B cell (primary cell): ENCODE results near the gene CETN2. TPM values are rescaled to one million over a fixed set of nuclear protein-coding genes. Genes with fewer than 3 reads are reported as not detected.

Experiments used
- ATAC-seq: fragments of 200-7000 bp; cut with Tn5 transposase; one replicate; pipeline ENCODE4 v1.10.0; 2021; ENCODE audit warnings: low read depth, mild to moderate bottlenecking, moderate number of reproducible peaks, moderate library complexity
- CTCF ChIA-PET: fragments of 350-600 bp; sonication (Branson Sonifier 250); formaldehyde crosslinking; loops from one replicate; lab custom pipeline; 2021; ENCODE audit warnings: antibody characterized with exemption, inconsistent platforms; lab: Charles Lee
- POLR2A ChIA-PET: fragments of 350-600 bp; sonication (Branson Sonifier 250); formaldehyde crosslinking; loops from one replicate; lab custom pipeline; 2021; ENCODE audit warnings: antibody characterized with exemption; lab: Charles Lee
- DNase-seq: peaks from one replicate; pipeline ENCODE4 v3.0.0; 2013
- H2AFZ ChIP-seq: 2 replicates; pipeline ENCODE4 v1.6.1; 2012; ENCODE audit warnings: mild to moderate bottlenecking, low read depth, low read length; ENCODE audit not compliant: insufficient read depth, poor library complexity, severe bottlenecking
- H3K27ac ChIP-seq, 2 donors: 1 replicate in 1 of 2; 2 replicates in 1 of 2; pipeline ENCODE4 v1.5.1; 2012 to 2013; ENCODE audit warnings: low read length in 2 of 2, mild to moderate bottlenecking in 2 of 2, moderate library complexity in 1 of 2
- H3K27me3 ChIP-seq, 4 experiments: fragments of 200-600 bp in 1 of 4; sonication (generic) in 1 of 4; replicated peaks in 1 of 4; 1 replicate in 2 of 4; 2 replicates in 2 of 4; pipeline versions ENCODE4 v1.6.1 to v1.7.0; 2013 to 2016; ENCODE audit warnings: low read length in 3 of 4, mild to moderate bottlenecking in 2 of 4, mixed read lengths in 1 of 4, moderate library complexity in 1 of 4; ENCODE audit not compliant: insufficient read depth in 4 of 4, control insufficient read depth in 3 of 4; ENCODE audit errors: control extremely low read depth in 1 of 4
- H3K36me3 ChIP-seq, 2 experiments: replicated peaks in 1 of 2; 1 replicate in 1 of 2; 2 replicates in 1 of 2; pipeline versions ENCODE4 v1.6.1 to v1.7.1; 2013; ENCODE audit warnings: low read length in 1 of 2; ENCODE audit not compliant: insufficient read depth in 2 of 2, control insufficient read depth in 1 of 2; ENCODE audit errors: control extremely low read depth in 1 of 2, extremely low read depth in 1 of 2
- H3K4me1 ChIP-seq, 2 donors: fragments of 200-600 bp in 1 of 2; sonication (generic) in 1 of 2; 1 replicate in 1 of 2; 2 replicates in 1 of 2; pipeline versions ENCODE4 v1.5.1 to v1.6.1; 2013 to 2017; ENCODE audit warnings: low read length in 2 of 2; ENCODE audit not compliant: control insufficient read depth in 2 of 2, insufficient read depth in 2 of 2
- H3K4me2 ChIP-seq: replicated peaks from 2 replicates; pipeline ENCODE3; 2012; ENCODE audit warnings: mild to moderate bottlenecking, low read depth, low read length; ENCODE audit not compliant: poor library complexity, severe bottlenecking
- H3K4me3 ChIP-seq, 5 experiments: fragments of 200-600 bp in 1 of 5; sonication (generic) in 1 of 5; 1 replicate in 3 of 5; 2 replicates in 2 of 5; pipeline versions ENCODE4 v1.5.1 to v1.7.0; 2011 to 2016; ENCODE audit warnings: low read length in 4 of 5, mild to moderate bottlenecking in 4 of 5, low read depth in 2 of 5, control low read depth in 1 of 5, moderate library complexity in 1 of 5; ENCODE audit not compliant: insufficient read depth in 1 of 5; ENCODE audit errors: control extremely low read depth in 1 of 5, extremely low read depth in 1 of 5
- H3K79me2 ChIP-seq: fragments of 200-600 bp; sonication (generic); one replicate; pipeline ENCODE4 v1.6.0; 2016; ENCODE audit warnings: low read length; ENCODE audit not compliant: control insufficient read depth, insufficient read depth
- H3K9ac ChIP-seq: fragments of 200-600 bp; sonication (generic); 2 replicates; pipeline ENCODE4 v1.6.1; 2017; ENCODE audit warnings: mild to moderate bottlenecking, low read length, moderate library complexity
- H3K9me3 ChIP-seq, 3 donors: one replicate each; pipeline versions ENCODE4 v1.6.1 to v1.7.1; 2013; ENCODE audit warnings: low read length in 2 of 3; ENCODE audit not compliant: control insufficient read depth in 2 of 3, insufficient read depth in 1 of 3; ENCODE audit errors: control extremely low read depth in 1 of 3
- H4K20me1 ChIP-seq: 2 replicates; pipeline ENCODE4 v1.6.0; 2012; ENCODE audit warnings: mild to moderate bottlenecking, low read length; ENCODE audit not compliant: insufficient read depth, control insufficient read depth, poor library complexity, severe bottlenecking
- H3K27ac Mint-ChIP-seq: one replicate; pipeline ENCODE4 v1.8.0; 2021; ENCODE audit warnings: mixed read lengths
- H3K27me3 Mint-ChIP-seq: one replicate; pipeline ENCODE4 v1.8.0; 2021; ENCODE audit warnings: mixed read lengths
- H3K4me1 Mint-ChIP-seq: one replicate; pipeline ENCODE4 v1.8.0; 2021; ENCODE audit warnings: mixed read lengths
- H3K4me3 Mint-ChIP-seq: one replicate; pipeline ENCODE4 v1.8.0; 2021; ENCODE audit warnings: mixed read lengths
- H3K9me3 Mint-ChIP-seq: one replicate; pipeline ENCODE4 v1.8.0; 2022; ENCODE audit warnings: mixed read lengths; ENCODE audit not compliant: insufficient read depth
- EZH2 ChIP-seq: IDR thresholded peaks from 2 replicates; pipeline ENCODE4 v1.6.1; 2012; ENCODE audit warnings: borderline replicate concordance, low read depth, mild to moderate bottlenecking, moderate library complexity, low read length; ENCODE audit not compliant: insufficient read depth, poor library complexity, severe bottlenecking
- WGBS: methylation state at CpG from one replicate; pipeline ENCODE4 v1.1.5; 2013; ENCODE audit warnings: missing lambda C conversion rate; ENCODE audit not compliant: insufficient coverage; 5-methylcytosine and 5-hydroxymethylcytosine counted together
- intact Hi-C: fragments of 100-400 bp; cut with micrococcal nuclease; formaldehyde crosslinking; loops from one replicate; pipeline ENCODE4 v1.10.0; 2022
- polyA plus RNA-seq: library from polyadenylated mRNA; depleted of rRNA; stranded (reverse); fragments of >200 nt; gene quantifications from 2 replicates; pipeline ENCODE4 v1.2.3, GENCODE V29; 2012
- total RNA-seq, 2 donors: library from RNA; stranded (reverse); fragments of 120-200 nt in 1 of 2; gene quantifications; 1 replicate in 1 of 2; 2 replicates in 1 of 2; pipeline versions ENCODE4 v1.2.3 to v1.2.4, GENCODE V29; 2013 to 2022
- TF ChIP-seq, protein P1 (sequence below): fragments of 200-600 bp; IDR thresholded peaks from one replicate; pipeline ENCODE4 v1.8.0; 2022; ENCODE audit warnings: antibody characterized with exemption, mild to moderate bottlenecking

CETN2 gene
- total and polyA plus RNA-seq, 2 donors (not counting 1 experiment from before 2014, with no cell fraction given), result 3.3 to 9.4 TPM

DNA sequence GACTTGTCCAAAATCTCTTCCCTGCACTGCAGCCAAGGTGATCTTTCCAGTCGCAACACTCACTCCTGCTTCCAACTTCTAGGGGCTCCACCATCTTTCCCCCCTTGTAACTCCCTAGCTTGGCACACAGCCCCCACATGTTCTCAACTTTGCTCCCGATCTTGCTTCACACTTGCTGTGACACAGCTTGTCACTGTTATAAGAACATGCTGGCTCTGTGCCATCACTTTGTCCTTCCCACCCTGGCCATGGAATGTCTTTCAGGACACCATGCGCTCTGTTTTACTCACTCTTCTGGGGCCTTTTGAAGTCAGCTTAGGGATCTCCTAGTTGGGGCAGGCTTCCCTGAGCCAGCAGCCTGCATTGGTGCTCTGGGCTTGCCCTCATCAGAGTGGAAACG is 2.8 kb upstream of the CETN2 start:
- intact Hi-C loops, result no loop called here
- whole genome bisulfite sequencing, result 94% methylated on average over 3 of the region's 4 CpGs
- no peak for ATAC-seq

DNA sequence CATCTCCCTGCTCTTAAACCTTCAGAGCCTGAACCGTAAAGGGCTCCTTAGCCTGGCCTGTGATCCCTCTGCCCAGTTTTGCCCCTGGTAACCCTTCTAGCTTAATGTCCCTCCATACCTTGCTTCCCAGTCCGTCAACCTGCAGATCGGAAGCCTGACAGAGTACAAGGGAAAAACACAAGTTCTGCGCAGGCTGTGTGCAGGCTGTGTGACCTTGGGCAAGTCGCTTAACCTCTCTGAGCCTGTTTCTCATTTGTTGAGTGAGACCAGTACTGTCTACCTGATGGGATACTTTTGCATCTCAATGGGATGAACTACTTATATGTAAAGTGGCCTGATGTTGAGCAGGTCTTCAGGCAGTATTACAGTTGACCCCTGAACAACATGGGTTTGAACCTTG is 2.0 kb upstream of the CETN2 start:
- H3K9me3 ChIP-seq, result no peaks in the 10 kb centered on the region
- WGBS, result 100% methylated on average over 3 of the region's 5 CpGs
- Mint-ChIP-seq H3K27ac (no peak overlapping the region), H3K9me3 (no peaks in the 10 kb centered on the region), H3K4me1 (peaks cover 33% of the 10 kb centered on the region), H3K4me3 (peak overlapping the region; percentile 67), H3K27me3 (no peaks in the 10 kb centered on the region)
- no peak for DNase-seq
- ATAC-seq, result no peak
- CTCF ChIA-PET, result no interaction called here
- POLR2A ChIA-PET, result no interaction called here
- H3K4me1 ChIP-seq, result peaks cover 10 to 18% of the 10 kb centered on the region in 2 donors
- intact Hi-C loops, result no loop called here
- H3K4me2 ChIP-seq, result no peak overlapping the region
- no peaks in the 10 kb centered on the region for H3K27me3 ChIP-seq
- H2AFZ ChIP-seq, result no peak overlapping the region
- H3K4me3 ChIP-seq, result no peak overlapping the region
- H3K79me2 ChIP-seq, result peaks cover 12% of the 10 kb centered on the region
- no peak for TF ChIP-seq EZH2
- H4K20me1 ChIP-seq, result no peaks in the 10 kb centered on the region
- H3K36me3 ChIP-seq, result no peaks in the 10 kb centered on the region
- H3K27ac ChIP-seq, result no peak overlapping the region
- H3K9ac ChIP-seq, result no peak overlapping the region

More for the DNA sequence above, 2.8 kb upstream of the CETN2 start:
- no peak for DNase-seq
- H3K4me1 ChIP-seq, result peaks cover 10 to 18% of the 10 kb centered on the region in 2 donors
- peaks cover 12% of the 10 kb centered on the region for H3K79me2 ChIP-seq
- CTCF ChIA-PET, result no interaction called here
- no peaks in the 10 kb centered on the region for H3K9me3 ChIP-seq
- H2AFZ ChIP-seq, result no peak overlapping the region
- H3K9ac ChIP-seq, result no peak overlapping the region
- POLR2A ChIA-PET, result no interaction called here
- no peaks in the 10 kb centered on the region for H3K9me3 Mint-ChIP-seq
- TF ChIP-seq, protein P1, sequence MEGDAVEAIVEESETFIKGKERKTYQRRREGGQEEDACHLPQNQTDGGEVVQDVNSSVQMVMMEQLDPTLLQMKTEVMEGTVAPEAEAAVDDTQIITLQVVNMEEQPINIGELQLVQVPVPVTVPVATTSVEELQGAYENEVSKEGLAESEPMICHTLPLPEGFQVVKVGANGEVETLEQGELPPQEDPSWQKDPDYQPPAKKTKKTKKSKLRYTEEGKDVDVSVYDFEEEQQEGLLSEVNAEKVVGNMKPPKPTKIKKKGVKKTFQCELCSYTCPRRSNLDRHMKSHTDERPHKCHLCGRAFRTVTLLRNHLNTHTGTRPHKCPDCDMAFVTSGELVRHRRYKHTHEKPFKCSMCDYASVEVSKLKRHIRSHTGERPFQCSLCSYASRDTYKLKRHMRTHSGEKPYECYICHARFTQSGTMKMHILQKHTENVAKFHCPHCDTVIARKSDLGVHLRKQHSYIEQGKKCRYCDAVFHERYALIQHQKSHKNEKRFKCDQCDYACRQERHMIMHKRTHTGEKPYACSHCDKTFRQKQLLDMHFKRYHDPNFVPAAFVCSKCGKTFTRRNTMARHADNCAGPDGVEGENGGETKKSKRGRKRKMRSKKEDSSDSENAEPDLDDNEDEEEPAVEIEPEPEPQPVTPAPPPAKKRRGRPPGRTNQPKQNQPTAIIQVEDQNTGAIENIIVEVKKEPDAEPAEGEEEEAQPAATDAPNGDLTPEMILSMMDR, result no peak
- no peak for TF ChIP-seq EZH2
- H3K27ac ChIP-seq, result no peak overlapping the region
- H4K20me1 ChIP-seq, result no peaks in the 10 kb centered on the region
- H3K4me2 ChIP-seq, result no peak overlapping the region
- peak overlapping the region; percentile 45 for H3K4me3 Mint-ChIP-seq
- H3K4me1 Mint-ChIP-seq, result peaks cover 33% of the 10 kb centered on the region
- H3K36me3 ChIP-seq, result no peaks in the 10 kb centered on the region
- H3K27me3 Mint-ChIP-seq, result no peaks in the 10 kb centered on the region
- no peak overlapping the region for H3K27ac Mint-ChIP-seq
- H3K27me3 ChIP-seq, result no peaks in the 10 kb centered on the region
- no peak overlapping the region for H3K4me3 ChIP-seq
